ENCODE data around the gene RBM39. TPM values are rescaled to one million over a fixed set of nuclear protein-coding genes. Genes with fewer than 3 reads are reported as not detected.

RBM39 gene
- total and polyA plus RNA-seq, 2 of the 8 experiments (the other 6 are each of a cell fraction or from before 2014, with no cell fraction given), result 78.0 to 219 TPM

DNA sequence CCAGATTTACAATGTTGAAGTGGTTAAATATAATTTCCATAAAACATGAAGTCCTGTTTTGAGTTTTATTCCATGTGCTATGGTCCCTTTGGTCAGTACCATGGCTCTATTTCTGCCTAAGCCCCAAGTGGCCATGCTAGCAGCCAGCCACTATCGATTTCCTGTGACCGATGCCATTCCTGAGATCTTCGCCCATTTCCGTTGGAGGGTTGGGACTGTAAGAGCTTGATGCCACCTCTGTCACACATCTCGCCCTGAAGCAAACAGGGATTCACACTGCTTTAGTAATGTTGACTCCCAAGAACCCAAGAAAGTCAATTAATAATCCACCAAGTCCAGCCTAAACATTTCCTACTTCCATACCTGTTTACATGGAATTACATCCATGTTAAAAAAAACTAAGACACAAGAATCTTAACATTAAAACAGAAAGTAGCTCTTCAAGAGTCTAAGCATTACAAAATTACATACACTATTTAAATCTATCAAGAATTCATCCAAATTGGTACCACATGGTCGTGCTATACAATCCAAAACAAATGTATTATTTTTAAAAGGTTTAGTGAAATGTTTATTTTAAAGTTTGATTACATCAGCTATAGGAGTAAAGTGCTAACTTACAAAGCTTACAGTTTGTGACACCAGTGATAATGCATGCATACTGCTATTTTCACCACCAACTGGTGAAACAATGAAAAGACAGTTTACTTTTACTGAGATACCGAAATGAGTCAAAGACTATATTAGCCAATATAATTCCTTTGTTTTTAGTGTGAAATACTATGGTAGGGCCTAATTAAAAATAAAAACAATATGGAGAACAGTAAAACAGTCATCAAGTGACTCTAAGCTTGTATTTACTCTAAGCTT is 2.5 kb downstream of the RBM39 start (continued):
- TF ChIP-seq, protein P1, sequence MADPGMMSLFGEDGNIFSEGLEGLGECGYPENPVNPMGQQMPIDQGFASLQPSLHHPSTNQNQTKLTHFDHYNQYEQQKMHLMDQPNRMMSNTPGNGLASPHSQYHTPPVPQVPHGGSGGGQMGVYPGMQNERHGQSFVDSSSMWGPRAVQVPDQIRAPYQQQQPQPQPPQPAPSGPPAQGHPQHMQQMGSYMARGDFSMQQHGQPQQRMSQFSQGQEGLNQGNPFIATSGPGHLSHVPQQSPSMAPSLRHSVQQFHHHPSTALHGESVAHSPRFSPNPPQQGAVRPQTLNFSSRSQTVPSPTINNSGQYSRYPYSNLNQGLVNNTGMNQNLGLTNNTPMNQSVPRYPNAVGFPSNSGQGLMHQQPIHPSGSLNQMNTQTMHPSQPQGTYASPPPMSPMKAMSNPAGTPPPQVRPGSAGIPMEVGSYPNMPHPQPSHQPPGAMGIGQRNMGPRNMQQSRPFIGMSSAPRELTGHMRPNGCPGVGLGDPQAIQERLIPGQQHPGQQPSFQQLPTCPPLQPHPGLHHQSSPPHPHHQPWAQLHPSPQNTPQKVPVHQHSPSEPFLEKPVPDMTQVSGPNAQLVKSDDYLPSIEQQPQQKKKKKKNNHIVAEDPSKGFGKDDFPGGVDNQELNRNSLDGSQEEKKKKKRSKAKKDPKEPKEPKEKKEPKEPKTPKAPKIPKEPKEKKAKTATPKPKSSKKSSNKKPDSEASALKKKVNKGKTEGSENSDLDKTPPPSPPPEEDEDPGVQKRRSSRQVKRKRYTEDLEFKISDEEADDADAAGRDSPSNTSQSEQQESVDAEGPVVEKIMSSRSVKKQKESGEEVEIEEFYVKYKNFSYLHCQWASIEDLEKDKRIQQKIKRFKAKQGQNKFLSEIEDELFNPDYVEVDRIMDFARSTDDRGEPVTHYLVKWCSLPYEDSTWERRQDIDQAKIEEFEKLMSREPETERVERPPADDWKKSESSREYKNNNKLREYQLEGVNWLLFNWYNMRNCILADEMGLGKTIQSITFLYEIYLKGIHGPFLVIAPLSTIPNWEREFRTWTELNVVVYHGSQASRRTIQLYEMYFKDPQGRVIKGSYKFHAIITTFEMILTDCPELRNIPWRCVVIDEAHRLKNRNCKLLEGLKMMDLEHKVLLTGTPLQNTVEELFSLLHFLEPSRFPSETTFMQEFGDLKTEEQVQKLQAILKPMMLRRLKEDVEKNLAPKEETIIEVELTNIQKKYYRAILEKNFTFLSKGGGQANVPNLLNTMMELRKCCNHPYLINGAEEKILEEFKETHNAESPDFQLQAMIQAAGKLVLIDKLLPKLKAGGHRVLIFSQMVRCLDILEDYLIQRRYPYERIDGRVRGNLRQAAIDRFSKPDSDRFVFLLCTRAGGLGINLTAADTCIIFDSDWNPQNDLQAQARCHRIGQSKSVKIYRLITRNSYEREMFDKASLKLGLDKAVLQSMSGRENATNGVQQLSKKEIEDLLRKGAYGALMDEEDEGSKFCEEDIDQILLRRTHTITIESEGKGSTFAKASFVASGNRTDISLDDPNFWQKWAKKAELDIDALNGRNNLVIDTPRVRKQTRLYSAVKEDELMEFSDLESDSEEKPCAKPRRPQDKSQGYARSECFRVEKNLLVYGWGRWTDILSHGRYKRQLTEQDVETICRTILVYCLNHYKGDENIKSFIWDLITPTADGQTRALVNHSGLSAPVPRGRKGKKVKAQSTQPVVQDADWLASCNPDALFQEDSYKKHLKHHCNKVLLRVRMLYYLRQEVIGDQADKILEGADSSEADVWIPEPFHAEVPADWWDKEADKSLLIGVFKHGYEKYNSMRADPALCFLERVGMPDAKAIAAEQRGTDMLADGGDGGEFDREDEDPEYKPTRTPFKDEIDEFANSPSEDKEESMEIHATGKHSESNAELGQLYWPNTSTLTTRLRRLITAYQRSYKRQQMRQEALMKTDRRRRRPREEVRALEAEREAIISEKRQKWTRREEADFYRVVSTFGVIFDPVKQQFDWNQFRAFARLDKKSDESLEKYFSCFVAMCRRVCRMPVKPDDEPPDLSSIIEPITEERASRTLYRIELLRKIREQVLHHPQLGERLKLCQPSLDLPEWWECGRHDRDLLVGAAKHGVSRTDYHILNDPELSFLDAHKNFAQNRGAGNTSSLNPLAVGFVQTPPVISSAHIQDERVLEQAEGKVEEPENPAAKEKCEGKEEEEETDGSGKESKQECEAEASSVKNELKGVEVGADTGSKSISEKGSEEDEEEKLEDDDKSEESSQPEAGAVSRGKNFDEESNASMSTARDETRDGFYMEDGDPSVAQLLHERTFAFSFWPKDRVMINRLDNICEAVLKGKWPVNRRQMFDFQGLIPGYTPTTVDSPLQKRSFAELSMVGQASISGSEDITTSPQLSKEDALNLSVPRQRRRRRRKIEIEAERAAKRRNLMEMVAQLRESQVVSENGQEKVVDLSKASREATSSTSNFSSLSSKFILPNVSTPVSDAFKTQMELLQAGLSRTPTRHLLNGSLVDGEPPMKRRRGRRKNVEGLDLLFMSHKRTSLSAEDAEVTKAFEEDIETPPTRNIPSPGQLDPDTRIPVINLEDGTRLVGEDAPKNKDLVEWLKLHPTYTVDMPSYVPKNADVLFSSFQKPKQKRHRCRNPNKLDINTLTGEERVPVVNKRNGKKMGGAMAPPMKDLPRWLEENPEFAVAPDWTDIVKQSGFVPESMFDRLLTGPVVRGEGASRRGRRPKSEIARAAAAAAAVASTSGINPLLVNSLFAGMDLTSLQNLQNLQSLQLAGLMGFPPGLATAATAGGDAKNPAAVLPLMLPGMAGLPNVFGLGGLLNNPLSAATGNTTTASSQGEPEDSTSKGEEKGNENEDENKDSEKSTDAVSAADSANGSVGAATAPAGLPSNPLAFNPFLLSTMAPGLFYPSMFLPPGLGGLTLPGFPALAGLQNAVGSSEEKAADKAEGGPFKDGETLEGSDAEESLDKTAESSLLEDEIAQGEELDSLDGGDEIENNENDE (IDR thresholded peaks at IDR 0.05; ENCODE audit: insufficient replicate concordance, low read length), result peak; percentile 57
- TF ChIP-seq, protein P2, sequence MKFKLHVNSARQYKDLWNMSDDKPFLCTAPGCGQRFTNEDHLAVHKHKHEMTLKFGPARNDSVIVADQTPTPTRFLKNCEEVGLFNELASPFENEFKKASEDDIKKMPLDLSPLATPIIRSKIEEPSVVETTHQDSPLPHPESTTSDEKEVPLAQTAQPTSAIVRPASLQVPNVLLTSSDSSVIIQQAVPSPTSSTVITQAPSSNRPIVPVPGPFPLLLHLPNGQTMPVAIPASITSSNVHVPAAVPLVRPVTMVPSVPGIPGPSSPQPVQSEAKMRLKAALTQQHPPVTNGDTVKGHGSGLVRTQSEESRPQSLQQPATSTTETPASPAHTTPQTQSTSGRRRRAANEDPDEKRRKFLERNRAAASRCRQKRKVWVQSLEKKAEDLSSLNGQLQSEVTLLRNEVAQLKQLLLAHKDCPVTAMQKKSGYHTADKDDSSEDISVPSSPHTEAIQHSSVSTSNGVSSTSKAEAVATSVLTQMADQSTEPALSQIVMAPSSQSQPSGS (IDR thresholded peaks at IDR 0.05; ENCODE audit: low read length), result no peak; the same call in 1 of the 2 replicates
- peak; percentile 68; the same call in 1 of the 2 replicates for TF ChIP-seq POLR2AphosphoS5 (IDR thresholded peaks at IDR 0.05; ENCODE audit: low read depth, low read length)
